ENCODE data around the gene ARID1B. TPM values are rescaled to one million over a fixed set of nuclear protein-coding genes. Genes with fewer than 3 reads are reported as not detected.

Gene ARID1B
- total and polyA plus RNA-seq, 9 of the 15 experiments (the other 6 are each of a cell fraction or from before 2014, with no cell fraction given), result 12.5 to 50.5 (median 25.8) TPM

GRCh38 chr6:156789081-156789943 is 12.1 kb downstream of the ARID1B start:
- Histone ChIP-seq H3K4me2 (ENCODE audit: insufficient read depth, low read length) (no peak overlapping the region), H3K4me1 (replicated peaks in 1 of 2; ENCODE audit: control insufficient read depth in 2 of 2, insufficient read depth in 2 of 2, low read length in 2 of 2) (peaks cover 7 to 9% of the 10 kb centered on the region in 2 experiments; a peak in 4 of 5 replicates), H3K4me3 (no peak overlapping the region), H3K9me3 (replicated peaks; ENCODE audit: control insufficient read depth, insufficient read depth, low read depth, low read length) (no peaks in the 10 kb centered on the region), H4K20me1 (replicated peaks; ENCODE audit: control insufficient read depth, insufficient read depth, low read length) (peaks cover 18% of the 10 kb centered on the region), H3K79me2 (ENCODE audit: control insufficient read depth, insufficient read depth, low read length) (peaks cover 99% of the 10 kb centered on the region), H3K36me3 (ENCODE audit: control insufficient read depth, insufficient read depth, low read length) (peaks cover 16% of the 10 kb centered on the region; the same call in 2 of the 3 replicates), H3K9me1 (ENCODE audit: control insufficient read depth, insufficient read depth, low read length) (no peaks in the 10 kb centered on the region), H3K9ac (ENCODE audit: insufficient read depth in 1 of 2, low read depth in 2 of 2, low read length in 2 of 2) (no peak overlapping the region), H2AFZ (ENCODE audit: low read depth, low read length) (no peak overlapping the region), H3K27me3 (ENCODE audit: control insufficient read depth in 2 of 2, insufficient read depth in 2 of 2, low read length in 2 of 2) (no peaks in the 10 kb centered on the region), H3K27ac (ENCODE audit: extremely low read depth, low read depth, low read length) (no peak overlapping the region)
- 58% methylated on average over 7 of the region's 7 CpGs for WGBS (ENCODE audit: insufficient coverage, low coverage, missing lambda C conversion rate)
- intact Hi-C loops (cut with micrococcal nuclease) (no loop called here), in situ Hi-C loops (cut with MboI) (no loop called here)
- DNase-seq (ENCODE audit: extremely low read depth in 1 of 4, low spot score in 3 of 4) (no peak), FAIRE-seq (no peak), ATAC-seq (peak; percentile 24; the same call in 2 of the 3 replicates)
- no peak for TF ChIP-seq EP400 (IDR thresholded peaks at IDR 0.05)
- TF ChIP-seq U2AF2 (optimal IDR thresholded peaks at IDR 0.05; ENCODE audit: low read depth, low read length), result no peak
- TF ChIP-seq SMARCA5 (IDR thresholded peaks at IDR 0.05), result peak; percentile 80; the same call in 1 of the 2 replicates
- no peak for TF ChIP-seq FOXO4 (CRISPR knock-in tag; IDR thresholded peaks at IDR 0.05)
- TF ChIP-seq NFIC (IDR thresholded peaks at IDR 0.05), result 0 out of 2 replicates have a peak, but pooled peaks have one; percentile 4
- TF ChIP-seq RBM25 (IDR thresholded peaks at IDR 0.05; ENCODE audit: low read depth, low read length, severe bottlenecking), result peak; percentile 90
- TF ChIP-seq CBX8 (IDR thresholded peaks at IDR 0.05; ENCODE audit: borderline replicate concordance, extremely low read depth, low read depth, low read length, poor library complexity, severe bottlenecking), result no peak
- peak; percentile 86 for TF ChIP-seq ZFP36 (IDR thresholded peaks at IDR 0.05; ENCODE audit: low read depth, low read length, partially characterized antibody)
- TF ChIP-seq HMG20B (CRISPR knock-in tag; IDR thresholded peaks at IDR 0.05), result no peak
- peak; percentile 74 for TF ChIP-seq BCOR (IDR thresholded peaks at IDR 0.05)
- TF ChIP-seq POLR2A (conservative IDR thresholded peaks at IDR 0.05), result 0 out of 2 replicates have a peak, but pooled peaks have one; percentile 26
- TF ChIP-seq KDM1A (IDR thresholded peaks at IDR 0.05), result peak in 1 of 2 experiments; percentile 46; a peak in 2 of 4 replicates
- POLR2A ChIA-PET, result interaction anchor here (0.5 to 2.4 kb wide), 6 partner anchors 10 to 439 kb away, joined by 3 to 9 read pairs (median 4); partner anchors contain the start of gene ARID1B
- CTCF ChIA-PET (ENCODE audit: low intra/inter-chr PET ratio), result no interaction called here
- BruUV-seq (replicated peaks), result no TSS peak
